ENCODE measurements around the gene ZMIZ1.

The ZMIZ1 gene

GRCh38 chr10:79118286-79119202 lies 49.8 kb downstream of the ZMIZ1 start:
- no peaks in the 10 kb centered on the region for H3K36me3 ChIP-seq (ENCODE audit: control insufficient read depth, insufficient read depth, low read length)
- no peaks in the 10 kb centered on the region for H3K27me3 ChIP-seq (replicated peaks; ENCODE audit: control insufficient read depth, insufficient read depth, low read length)
- TF ChIP-seq, protein P1, sequence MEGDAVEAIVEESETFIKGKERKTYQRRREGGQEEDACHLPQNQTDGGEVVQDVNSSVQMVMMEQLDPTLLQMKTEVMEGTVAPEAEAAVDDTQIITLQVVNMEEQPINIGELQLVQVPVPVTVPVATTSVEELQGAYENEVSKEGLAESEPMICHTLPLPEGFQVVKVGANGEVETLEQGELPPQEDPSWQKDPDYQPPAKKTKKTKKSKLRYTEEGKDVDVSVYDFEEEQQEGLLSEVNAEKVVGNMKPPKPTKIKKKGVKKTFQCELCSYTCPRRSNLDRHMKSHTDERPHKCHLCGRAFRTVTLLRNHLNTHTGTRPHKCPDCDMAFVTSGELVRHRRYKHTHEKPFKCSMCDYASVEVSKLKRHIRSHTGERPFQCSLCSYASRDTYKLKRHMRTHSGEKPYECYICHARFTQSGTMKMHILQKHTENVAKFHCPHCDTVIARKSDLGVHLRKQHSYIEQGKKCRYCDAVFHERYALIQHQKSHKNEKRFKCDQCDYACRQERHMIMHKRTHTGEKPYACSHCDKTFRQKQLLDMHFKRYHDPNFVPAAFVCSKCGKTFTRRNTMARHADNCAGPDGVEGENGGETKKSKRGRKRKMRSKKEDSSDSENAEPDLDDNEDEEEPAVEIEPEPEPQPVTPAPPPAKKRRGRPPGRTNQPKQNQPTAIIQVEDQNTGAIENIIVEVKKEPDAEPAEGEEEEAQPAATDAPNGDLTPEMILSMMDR (IDR thresholded peaks at IDR 0.05; ENCODE audit: insufficient read depth, low read length, poor library complexity, severe bottlenecking): no peak
- DNase-seq (ENCODE audit: extremely low read depth, insufficient read length): no peak
- no peak overlapping the region for H3K4me3 ChIP-seq (replicated peaks; ENCODE audit: low read depth, low read length)

DNA sequence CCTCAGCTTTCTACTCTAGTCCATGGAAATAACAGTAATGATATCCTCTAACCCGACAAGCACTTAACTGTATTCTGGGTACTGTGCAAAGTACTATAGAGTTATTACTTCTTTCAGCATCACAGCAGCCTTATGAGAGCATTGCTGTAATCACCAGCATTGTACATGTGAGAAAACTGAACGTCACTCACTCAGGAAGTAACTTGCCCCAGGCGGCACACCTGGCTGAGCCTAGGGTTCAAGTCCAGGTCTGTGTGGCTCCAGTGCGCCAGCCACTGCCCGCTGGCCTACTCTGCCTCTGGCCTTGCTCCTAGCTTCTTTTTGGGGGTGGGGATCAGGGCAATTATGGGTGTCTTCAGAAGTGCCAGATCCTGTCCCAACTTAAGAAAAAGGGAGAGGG lies 50.5 kb downstream of the ZMIZ1 start:
- TF ChIP-seq, protein P1 (IDR thresholded peaks at IDR 0.05; ENCODE audit: insufficient read depth, low read length, poor library complexity, severe bottlenecking): no peak
- DNase-seq (ENCODE audit: extremely low read depth, insufficient read length): no peak
- H3K36me3 ChIP-seq (ENCODE audit: control insufficient read depth, insufficient read depth, low read length): no peaks in the 10 kb centered on the region

DNA sequence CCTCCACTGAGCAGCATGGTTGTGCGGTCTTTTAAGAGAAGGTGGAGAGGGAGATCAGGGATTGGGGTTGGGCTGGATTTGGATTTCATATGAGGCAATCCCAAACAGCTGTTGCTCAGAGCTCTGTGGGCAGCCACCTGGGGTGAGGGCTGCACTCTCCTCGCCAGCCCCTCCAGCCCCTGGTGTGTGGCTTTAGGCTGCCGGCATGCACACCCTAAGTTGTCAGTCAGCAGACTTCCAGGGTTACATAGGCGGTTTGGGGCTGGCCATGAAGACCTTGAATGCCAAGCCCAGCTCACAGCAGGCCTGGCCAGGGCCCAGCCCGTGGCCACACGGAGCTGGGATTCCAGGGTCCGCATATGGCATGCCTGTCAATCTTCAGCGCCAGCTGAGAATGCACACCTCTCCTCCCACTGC lies 54.8 kb downstream of the ZMIZ1 start:
- Histone ChIP-seq H3K27me3 (replicated peaks; ENCODE audit: control insufficient read depth, insufficient read depth, low read length) (peaks cover under 1% of the 10 kb centered on the region; the same call in 1 of the 2 replicates), H3K4me3 (replicated peaks; ENCODE audit: low read depth, low read length) (no peak overlapping the region), H3K36me3 (ENCODE audit: control insufficient read depth, insufficient read depth, low read length) (no peaks in the 10 kb centered on the region)
- TF ChIP-seq, protein P1 (IDR thresholded peaks at IDR 0.05; ENCODE audit: insufficient read depth, low read length, poor library complexity, severe bottlenecking): no peak
- no peak for DNase-seq (ENCODE audit: extremely low read depth, insufficient read length)

More for the DNA sequence above, 50.5 kb downstream of the ZMIZ1 start:
- Histone ChIP-seq H3K27me3 (replicated peaks; ENCODE audit: control insufficient read depth, insufficient read depth, low read length) (no peaks in the 10 kb centered on the region), H3K4me3 (replicated peaks; ENCODE audit: low read depth, low read length) (no peak overlapping the region)

GRCh38 chr10:79124066-79124465 lies 55.3 kb downstream of the ZMIZ1 start:
- no peaks in the 10 kb centered on the region for H3K36me3 ChIP-seq (ENCODE audit: control insufficient read depth, insufficient read depth, low read length)
- no peak overlapping the region for H3K4me3 ChIP-seq (replicated peaks; ENCODE audit: low read depth, low read length)
- H3K27me3 ChIP-seq (replicated peaks; ENCODE audit: control insufficient read depth, insufficient read depth, low read length): peaks cover 1% of the 10 kb centered on the region; the same call in 1 of the 2 replicates
- no peak for DNase-seq (ENCODE audit: extremely low read depth, insufficient read length)
- TF ChIP-seq, protein P1 (IDR thresholded peaks at IDR 0.05; ENCODE audit: insufficient read depth, low read length, poor library complexity, severe bottlenecking): no peak

DNA sequence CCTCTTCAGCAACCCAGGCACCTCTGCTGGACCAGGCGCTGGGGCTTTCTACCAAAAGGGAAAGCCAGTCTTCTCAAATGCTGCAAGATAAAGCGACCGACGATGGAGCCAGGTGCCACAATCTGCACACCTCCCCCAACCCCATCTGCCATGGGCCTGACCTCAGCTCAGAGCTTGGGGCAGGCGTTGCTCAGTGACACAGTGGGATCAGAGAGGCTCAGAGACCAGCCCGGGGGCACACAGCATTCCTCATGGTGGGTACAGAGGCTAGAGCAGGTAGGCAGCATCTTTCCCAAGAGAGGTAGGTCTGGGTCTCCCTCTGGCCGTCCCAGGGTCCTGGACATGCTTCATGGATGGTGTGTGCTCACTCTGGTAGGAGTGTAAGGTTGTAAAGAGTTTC lies 56.3 kb downstream of the ZMIZ1 start:
- H3K36me3 ChIP-seq (ENCODE audit: control insufficient read depth, insufficient read depth, low read length): no peaks in the 10 kb centered on the region
- TF ChIP-seq, protein P1 (IDR thresholded peaks at IDR 0.05; ENCODE audit: insufficient read depth, low read length, poor library complexity, severe bottlenecking): no peak

More for the DNA sequence above, 56.3 kb downstream of the ZMIZ1 start:
- Histone ChIP-seq H3K4me3 (replicated peaks; ENCODE audit: low read depth, low read length) (no peak overlapping the region), H3K27me3 (replicated peaks; ENCODE audit: control insufficient read depth, insufficient read depth, low read length) (peaks cover 1% of the 10 kb centered on the region; the same call in 1 of the 2 replicates)
- DNase-seq (ENCODE audit: extremely low read depth, insufficient read length): no peak
